CD14-positive monocyte (primary cell): ENCODE measurements around the gene APCDD1L. TPM values are rescaled to one million over a fixed set of nuclear protein-coding genes. Genes with fewer than 3 reads are reported as not detected.

Experiments used
- DNase-seq, 3 donors: peaks; one replicate each; pipeline ENCODE4 v3.0.0-alpha.2; 2011 to 2022
- H2AFZ ChIP-seq: 2 replicates; pipeline ENCODE4 v1.6.0; 2012; ENCODE audit warnings: mild to moderate bottlenecking, low read depth, low read length, inconsistent platforms; ENCODE audit not compliant: insufficient read depth, poor library complexity, severe bottlenecking
- H3K27ac ChIP-seq, 2 donors: 1 replicate in 1 of 2; 2 replicates in 1 of 2; pipeline ENCODE4 v1.5.1; 2012 to 2013; ENCODE audit warnings: low read length in 2 of 2, control low read depth in 1 of 2, inconsistent platforms in 1 of 2, low read depth in 1 of 2, mild to moderate bottlenecking in 1 of 2
- H3K27me3 ChIP-seq, 2 donors: one replicate each; pipeline versions ENCODE4 v1.6.0 to v1.6.1; 2011 to 2013; ENCODE audit warnings: low read length in 2 of 2; ENCODE audit not compliant: control insufficient read depth in 2 of 2, insufficient read depth in 2 of 2
- H3K36me3 ChIP-seq, 2 donors: replicated peaks in 1 of 2; 1 replicate in 1 of 2; 2 replicates in 1 of 2; pipeline versions ENCODE4 v1.5.1 to v1.6.1; 2012 to 2013; ENCODE audit warnings: low read length in 2 of 2, control low read depth in 1 of 2, inconsistent platforms in 1 of 2, mild to moderate bottlenecking in 1 of 2; ENCODE audit not compliant: insufficient read depth in 2 of 2, control insufficient read depth in 1 of 2
- H3K4me1 ChIP-seq, 2 donors: 1 replicate in 1 of 2; 2 replicates in 1 of 2; pipeline versions ENCODE4 v1.5.1 to v1.6.1; 2012 to 2013; ENCODE audit warnings: low read length in 2 of 2, control low read depth in 1 of 2, inconsistent platforms in 1 of 2, mild to moderate bottlenecking in 1 of 2, moderate library complexity in 1 of 2; ENCODE audit not compliant: insufficient read depth in 2 of 2, control insufficient read depth in 1 of 2
- H3K4me2 ChIP-seq: replicated peaks from 2 replicates; pipeline ENCODE3; 2012; ENCODE audit warnings: low read length, moderate library complexity, mild to moderate bottlenecking; ENCODE audit not compliant: poor library complexity, severe bottlenecking; ENCODE audit errors: extremely low read depth
- H3K4me3 ChIP-seq, 3 experiments: fragments of 200-600 bp in 1 of 3; sonication (generic) in 1 of 3; replicated peaks in 1 of 3; 1 replicate in 2 of 3; 2 replicates in 1 of 3; pipeline ENCODE4 v1.5.1; 2011 to 2013; ENCODE audit warnings: low read length in 3 of 3, mild to moderate bottlenecking in 3 of 3, control low read depth in 2 of 3, low read depth in 2 of 3, inconsistent platforms in 1 of 3, moderate library complexity in 1 of 3
- H3K79me2 ChIP-seq: 2 replicates; pipeline ENCODE4 v1.6.0; 2012; ENCODE audit warnings: mild to moderate bottlenecking, control low read depth, inconsistent platforms, low read length, moderate library complexity; ENCODE audit not compliant: insufficient read depth
- H3K9ac ChIP-seq: 2 replicates; pipeline ENCODE4 v1.6.0; 2017; ENCODE audit warnings: low read length, mild to moderate bottlenecking; ENCODE audit not compliant: insufficient read depth, poor library complexity, severe bottlenecking
- H3K9me3 ChIP-seq, 2 donors: replicated peaks in 1 of 2; 1 replicate in 1 of 2; 2 replicates in 1 of 2; pipeline versions ENCODE4 v1.5.1 to v1.6.1; 2012 to 2013; ENCODE audit warnings: low read length in 2 of 2, control low read depth in 1 of 2; ENCODE audit not compliant: control insufficient read depth in 1 of 2, insufficient read depth in 1 of 2
- H4K20me1 ChIP-seq: 2 replicates; pipeline ENCODE4 v1.6.0; 2012; ENCODE audit warnings: mild to moderate bottlenecking, low read length, control low read depth, moderate library complexity; ENCODE audit not compliant: insufficient read depth
- H3K27ac Mint-ChIP-seq, 7 donors: one replicate each; pipeline ENCODE4 v1.8.0; 2020; ENCODE audit warnings: mild to moderate bottlenecking in 7 of 7, mixed read lengths in 7 of 7, moderate library complexity in 6 of 7, inconsistent platforms in 2 of 7
- H3K27me3 Mint-ChIP-seq, 3 donors: one replicate each; pipeline ENCODE4 v1.8.0; 2021 to 2022; ENCODE audit warnings: low read depth in 3 of 3, mild to moderate bottlenecking in 3 of 3, mixed read lengths in 3 of 3, moderate library complexity in 3 of 3, inconsistent platforms in 1 of 3
- H3K36me3 Mint-ChIP-seq, 2 donors: one replicate each; pipeline ENCODE4 v1.8.0; 2020; ENCODE audit warnings: mixed read lengths in 2 of 2, inconsistent platforms in 1 of 2, mild to moderate bottlenecking in 1 of 2
- H3K4me1 Mint-ChIP-seq: one replicate; pipeline ENCODE4 v1.8.0; 2020; ENCODE audit warnings: mild to moderate bottlenecking, mixed read lengths
- H3K4me3 Mint-ChIP-seq, 2 donors: one replicate each; pipeline ENCODE4 v1.8.0; 2020; ENCODE audit warnings: mild to moderate bottlenecking in 2 of 2, mixed read lengths in 2 of 2, moderate library complexity in 1 of 2
- H3K9me3 Mint-ChIP-seq, 7 donors: one replicate each; pipeline ENCODE4 v1.8.0; 2020 to 2022; ENCODE audit warnings: mixed read lengths in 7 of 7, mild to moderate bottlenecking in 6 of 7, moderate library complexity in 6 of 7, inconsistent platforms in 2 of 7
- WGBS: methylation state at CpG from one replicate; pipeline ENCODE4 v1.1.5; 2013; ENCODE audit warnings: missing lambda C conversion rate; ENCODE audit not compliant: insufficient coverage; 5-methylcytosine and 5-hydroxymethylcytosine counted together
- intact Hi-C, 2 donors: fragments of 100-400 bp; cut with micrococcal nuclease; formaldehyde crosslinking; loops; one replicate each; pipeline versions ENCODE4 v1.15.0 to v1.15.1; 2023
- polyA plus RNA-seq, 3 donors: library from polyadenylated mRNA; depleted of rRNA in 1 of 3; unstranded in 2 of 3; stranded (reverse) in 1 of 3; fragments of 300-500 nt in 2 of 3; fragments of >200 nt in 1 of 3; fragmentation: Illumina TruSeq in 2 of 3; gene quantifications; 1 replicate in 2 of 3; 2 replicates in 1 of 3; pipeline ENCODE4 v1.2.3, GENCODE V29; 2012 to 2021
- TF ChIP-seq, protein P1 (sequence below): fragments of 200-600 bp; IDR thresholded peaks from one replicate; pipeline ENCODE4 v1.8.0; 2022; ENCODE audit warnings: antibody characterized with exemption, mild to moderate bottlenecking

Gene APCDD1L
- polyA plus RNA-seq, 3 donors, result not detected

DNA sequence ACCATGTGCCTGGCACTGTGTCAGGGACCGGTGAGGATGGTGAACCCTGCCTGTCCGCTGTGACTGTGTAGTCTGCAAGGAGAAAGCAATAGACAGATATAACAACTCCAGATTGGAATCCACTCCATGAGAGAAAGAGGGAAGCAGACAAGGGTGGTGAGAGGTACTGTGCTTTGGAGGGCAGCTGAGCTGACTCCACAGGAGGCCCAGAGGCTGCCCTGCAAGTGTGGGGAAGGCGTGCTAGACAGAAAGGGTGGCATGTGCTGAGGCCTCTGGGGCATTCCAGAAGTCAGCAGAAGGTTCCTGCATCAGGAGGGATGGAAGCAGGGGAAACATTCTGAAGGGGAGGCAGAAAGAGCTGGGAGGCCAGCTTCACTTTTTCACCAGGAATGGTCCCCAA lies 39.3 kb upstream of the APCDD1L start:
- DNase-seq, result no peak
- Mint-ChIP-seq H3K4me3 (no peak overlapping the region), H3K4me1 (no peaks in the 10 kb centered on the region), H3K36me3 (no peaks in the 10 kb centered on the region), H3K9me3 (peaks cover 0 to 2% (median 0%) of the 10 kb centered on the region in 7 donors), H3K27ac (no peak overlapping the region), H3K27me3 (peaks cover 12 to 18% (median 13%) of the 10 kb centered on the region in 3 donors)
- Histone ChIP-seq H3K36me3 (no peaks in the 10 kb centered on the region), H3K9ac (no peak overlapping the region), H4K20me1 (no peaks in the 10 kb centered on the region), H3K27me3 (no peaks in the 10 kb centered on the region), H3K4me1 (no peaks in the 10 kb centered on the region), H3K4me3 (no peak overlapping the region), H3K27ac (no peak overlapping the region), H3K4me2 (no peak overlapping the region), H3K79me2 (no peaks in the 10 kb centered on the region), H3K9me3 (no peaks in the 10 kb centered on the region), H2AFZ (no peak overlapping the region)
- TF ChIP-seq, protein P1, sequence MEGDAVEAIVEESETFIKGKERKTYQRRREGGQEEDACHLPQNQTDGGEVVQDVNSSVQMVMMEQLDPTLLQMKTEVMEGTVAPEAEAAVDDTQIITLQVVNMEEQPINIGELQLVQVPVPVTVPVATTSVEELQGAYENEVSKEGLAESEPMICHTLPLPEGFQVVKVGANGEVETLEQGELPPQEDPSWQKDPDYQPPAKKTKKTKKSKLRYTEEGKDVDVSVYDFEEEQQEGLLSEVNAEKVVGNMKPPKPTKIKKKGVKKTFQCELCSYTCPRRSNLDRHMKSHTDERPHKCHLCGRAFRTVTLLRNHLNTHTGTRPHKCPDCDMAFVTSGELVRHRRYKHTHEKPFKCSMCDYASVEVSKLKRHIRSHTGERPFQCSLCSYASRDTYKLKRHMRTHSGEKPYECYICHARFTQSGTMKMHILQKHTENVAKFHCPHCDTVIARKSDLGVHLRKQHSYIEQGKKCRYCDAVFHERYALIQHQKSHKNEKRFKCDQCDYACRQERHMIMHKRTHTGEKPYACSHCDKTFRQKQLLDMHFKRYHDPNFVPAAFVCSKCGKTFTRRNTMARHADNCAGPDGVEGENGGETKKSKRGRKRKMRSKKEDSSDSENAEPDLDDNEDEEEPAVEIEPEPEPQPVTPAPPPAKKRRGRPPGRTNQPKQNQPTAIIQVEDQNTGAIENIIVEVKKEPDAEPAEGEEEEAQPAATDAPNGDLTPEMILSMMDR, result no peak
- WGBS, result no CpG with 5 or more reads among the region's 3 CpGs
- intact Hi-C loops, result no loop called here

DNA sequence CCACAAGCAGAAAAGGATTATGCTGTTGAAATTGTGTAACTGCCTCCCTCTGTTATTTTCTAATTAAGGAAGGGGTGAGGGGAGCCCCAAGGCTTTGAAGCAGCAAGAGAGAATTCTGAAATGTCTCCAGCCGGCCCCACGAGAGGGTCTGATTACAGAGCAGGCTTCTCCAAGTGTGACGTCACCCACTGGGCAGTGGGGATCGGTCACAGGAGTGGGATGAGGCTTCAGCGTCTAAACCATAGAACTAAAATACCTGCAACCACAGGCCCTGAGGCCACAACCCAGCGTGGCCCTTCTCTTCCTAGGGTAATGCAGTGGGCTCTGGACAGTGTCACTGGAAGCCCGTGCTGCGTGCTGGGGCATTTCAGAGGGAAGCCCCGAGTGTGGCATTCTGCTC lies 38.6 kb upstream of the APCDD1L start:
- Histone ChIP-seq H3K27ac (no peak overlapping the region), H3K4me1 (no peaks in the 10 kb centered on the region), H4K20me1 (no peaks in the 10 kb centered on the region), H3K36me3 (no peaks in the 10 kb centered on the region), H3K4me2 (no peak overlapping the region), H3K9me3 (no peaks in the 10 kb centered on the region), H3K27me3 (no peaks in the 10 kb centered on the region), H3K9ac (no peak overlapping the region), H3K4me3 (no peak overlapping the region), H3K79me2 (no peaks in the 10 kb centered on the region), H2AFZ (no peak overlapping the region)
- TF ChIP-seq, protein P1, result no peak
- DNase-seq, result no peak
- intact Hi-C loops, result no loop called here
- 70% methylated on average over 5 of the region's 9 CpGs for WGBS
- H3K9me3 Mint-ChIP-seq, result peaks cover 0 to 2% (median 0%) of the 10 kb centered on the region in 7 donors
- H3K36me3 Mint-ChIP-seq, result no peaks in the 10 kb centered on the region
- H3K4me3 Mint-ChIP-seq, result no peak overlapping the region
- H3K27me3 Mint-ChIP-seq, result peaks cover 12 to 18% (median 14%) of the 10 kb centered on the region in 3 donors
- H3K4me1 Mint-ChIP-seq, result no peaks in the 10 kb centered on the region
- H3K27ac Mint-ChIP-seq, result no peak overlapping the region
